ENCODE results near the gene SERTM2. TPM values are rescaled to one million over a fixed set of nuclear protein-coding genes. Genes with fewer than 3 reads are reported as not detected.

SERTM2 gene
- total and polyA plus RNA-seq, 8 donors, result 0.03 to 2.3 (median 0.66) TPM; not detected in 2

GRCh38 chrX:111506826-111507225 lies 4.6 kb upstream of the SERTM2 start:
- H3K36me3 ChIP-seq, result no peaks in the 10 kb centered on the region
- no peak overlapping the region for H3K4me3 ChIP-seq
- no peaks in the 10 kb centered on the region for H3K9me3 ChIP-seq
- intact Hi-C loops (cut with DNase I; ENCODE audit: low total_unique reads), result no loop called here
- TF ChIP-seq, protein P1, sequence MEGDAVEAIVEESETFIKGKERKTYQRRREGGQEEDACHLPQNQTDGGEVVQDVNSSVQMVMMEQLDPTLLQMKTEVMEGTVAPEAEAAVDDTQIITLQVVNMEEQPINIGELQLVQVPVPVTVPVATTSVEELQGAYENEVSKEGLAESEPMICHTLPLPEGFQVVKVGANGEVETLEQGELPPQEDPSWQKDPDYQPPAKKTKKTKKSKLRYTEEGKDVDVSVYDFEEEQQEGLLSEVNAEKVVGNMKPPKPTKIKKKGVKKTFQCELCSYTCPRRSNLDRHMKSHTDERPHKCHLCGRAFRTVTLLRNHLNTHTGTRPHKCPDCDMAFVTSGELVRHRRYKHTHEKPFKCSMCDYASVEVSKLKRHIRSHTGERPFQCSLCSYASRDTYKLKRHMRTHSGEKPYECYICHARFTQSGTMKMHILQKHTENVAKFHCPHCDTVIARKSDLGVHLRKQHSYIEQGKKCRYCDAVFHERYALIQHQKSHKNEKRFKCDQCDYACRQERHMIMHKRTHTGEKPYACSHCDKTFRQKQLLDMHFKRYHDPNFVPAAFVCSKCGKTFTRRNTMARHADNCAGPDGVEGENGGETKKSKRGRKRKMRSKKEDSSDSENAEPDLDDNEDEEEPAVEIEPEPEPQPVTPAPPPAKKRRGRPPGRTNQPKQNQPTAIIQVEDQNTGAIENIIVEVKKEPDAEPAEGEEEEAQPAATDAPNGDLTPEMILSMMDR (IDR thresholded peaks at IDR 0.05), result no peak
- TF ChIP-seq POLR2A (IDR thresholded peaks at IDR 0.05) (no peak), EP300 (IDR thresholded peaks at IDR 0.05) (no peak), POLR2AphosphoS5 (IDR thresholded peaks at IDR 0.05) (no peak)
- H3K4me1 ChIP-seq, result peaks cover 0 to 3% (median 0%) of the 10 kb centered on the region in 4 donors
- peaks cover 0 to 8% (median 0%) of the 10 kb centered on the region in 3 donors for H3K27me3 ChIP-seq
- H3K27ac ChIP-seq, result no peak overlapping the region
- 64 to 91% (median 86%) methylated on average over 1 of the region's 1 CpG for WGBS, 5 donors
- no peak for DNase-seq

- no peak overlapping the region for H3K4me3 ChIP-seq
- intact Hi-C loops (cut with DNase I; ENCODE audit: low total_unique reads), result no loop called here
- TF ChIP-seq POLR2A (IDR thresholded peaks at IDR 0.05) (no peak), POLR2AphosphoS5 (IDR thresholded peaks at IDR 0.05) (no peak), EP300 (IDR thresholded peaks at IDR 0.05) (no peak)
- TF ChIP-seq, protein P1 (IDR thresholded peaks at IDR 0.05), result no peak
These were observed 3.5 kb upstream of the SERTM2 start for GRCh38 chrX:111507933-111508332.

DNA sequence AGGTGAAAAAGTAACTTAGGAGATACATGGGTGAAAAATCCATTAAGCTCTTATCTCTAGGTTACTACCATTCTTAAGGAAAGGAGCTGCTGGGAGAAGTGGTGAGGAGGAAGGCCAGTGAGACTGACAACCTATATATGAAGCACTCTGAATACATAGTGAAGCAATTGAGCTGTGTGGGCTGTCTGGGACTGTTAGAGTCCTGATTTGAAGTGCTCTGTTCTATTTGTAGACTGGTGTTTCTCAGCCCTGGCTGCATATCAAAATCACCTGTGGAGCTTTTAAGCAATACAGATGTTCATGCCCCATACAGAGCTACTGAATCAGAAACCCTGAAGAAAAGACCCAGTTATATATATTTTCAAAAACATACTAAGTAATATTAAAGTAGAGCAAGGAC lies 3.9 kb downstream of the SERTM2 start:
- Histone ChIP-seq H3K9me3 (no peaks in the 10 kb centered on the region), H3K4me1 (peaks cover 0 to 6% (median 0%) of the 10 kb centered on the region in 4 donors), H3K27me3 (no peaks in the 10 kb centered on the region), H3K36me3 (no peaks in the 10 kb centered on the region), H3K27ac (no peak overlapping the region), H3K4me3 (no peak overlapping the region)
- DNase-seq, result no peak
- intact Hi-C loops (cut with DNase I; ENCODE audit: low total_unique reads), result no loop called here
- TF ChIP-seq EP300 (IDR thresholded peaks at IDR 0.05), result no peak
- TF ChIP-seq, protein P1 (IDR thresholded peaks at IDR 0.05), result no peak
- no peak for TF ChIP-seq POLR2A (IDR thresholded peaks at IDR 0.05)
- no peak for TF ChIP-seq POLR2AphosphoS5 (IDR thresholded peaks at IDR 0.05)

More at GRCh38 chrX:111507933-111508332, 3.5 kb upstream of the SERTM2 start:
- no peaks in the 10 kb centered on the region for H3K9me3 ChIP-seq
- H3K36me3 ChIP-seq, result no peaks in the 10 kb centered on the region
- H3K27me3 ChIP-seq, result peaks cover 0 to 8% (median 0%) of the 10 kb centered on the region in 3 donors
- no peak overlapping the region for H3K27ac ChIP-seq
- DNase-seq, result no peak
- H3K4me1 ChIP-seq, result peaks cover 0 to 6% (median 0%) of the 10 kb centered on the region in 4 donors

DNA sequence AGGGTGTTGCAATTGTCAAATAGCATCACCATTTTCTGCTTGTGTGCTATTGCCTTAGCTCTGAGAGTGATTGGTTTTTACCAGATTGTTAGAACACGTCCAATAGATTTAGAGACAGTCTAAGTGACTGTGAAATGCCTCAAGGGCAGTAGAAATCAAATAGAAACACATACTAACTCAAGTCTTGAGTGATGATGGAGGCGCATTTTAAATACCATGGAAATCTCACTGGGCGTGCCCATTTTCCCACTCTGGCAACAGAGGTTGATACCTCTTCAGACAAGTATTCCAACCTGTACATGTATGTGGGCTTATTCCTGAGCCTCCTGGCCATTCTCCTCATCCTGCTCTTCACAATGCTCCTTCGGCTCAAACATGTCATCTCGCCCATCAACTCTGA lies 7.2 kb downstream of the SERTM2 start:
- Histone ChIP-seq H3K36me3 (no peaks in the 10 kb centered on the region), H3K27ac (no peak overlapping the region), H3K27me3 (no peaks in the 10 kb centered on the region), H3K9me3 (no peaks in the 10 kb centered on the region), H3K4me3 (no peak overlapping the region), H3K4me1 (no peaks in the 10 kb centered on the region)
- no peak for DNase-seq
- intact Hi-C loops (cut with DNase I; ENCODE audit: low total_unique reads), result no loop called here
- TF ChIP-seq, protein P1 (IDR thresholded peaks at IDR 0.05), result no peak
- no peak for TF ChIP-seq POLR2A (IDR thresholded peaks at IDR 0.05)
- no peak for TF ChIP-seq EP300 (IDR thresholded peaks at IDR 0.05)
- no peak for TF ChIP-seq POLR2AphosphoS5 (IDR thresholded peaks at IDR 0.05)
- WGBS, 5 donors, result 65 to 85% (median 77%) methylated on average over 5 of the region's 5 CpGs

Data from stomach (tissue), 9 donors.